Stimulated activated CD4-positive, alpha-beta T cell treated with anti-CD3 and anti-CD28 coated beads, Interleukin-15, amount 100 ng/mL, for 48 hours (primary cell): ENCODE results near the gene ZNF518A.
"Not testable (repeated sequence)": the region's sequence is repeated elsewhere in the genome, so short reads cannot be mapped to it uniquely, and the experiment has no call there.

ENCODE experiments used
- DNase-seq, 2 donors: peaks; one replicate each; pipeline ENCODE4 v3.0.0-alpha.2; 2020; ENCODE audit warnings: low read depth in 2 of 2

The ZNF518A gene

DNA sequence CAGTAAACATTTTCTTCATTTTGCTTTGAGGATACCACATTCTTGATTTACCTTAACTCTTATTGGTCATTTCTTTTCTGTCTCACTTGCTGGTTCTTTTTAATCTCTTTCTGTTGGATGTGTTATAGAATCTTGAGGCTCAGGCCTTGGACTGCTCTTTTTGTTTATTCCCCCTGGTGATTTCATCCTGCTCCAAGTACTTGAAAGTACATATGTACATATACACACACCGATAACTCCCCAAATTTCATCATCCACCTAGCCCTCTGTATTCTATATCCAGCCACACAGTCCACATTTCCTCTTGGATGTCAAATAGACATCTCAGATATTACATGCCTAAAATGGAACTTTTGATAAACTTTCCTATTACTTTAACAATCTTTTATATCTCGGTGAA lies 7.5 kb downstream of the ZNF518A start:
- no peak for DNase-seq

GRCh38 chr10:96138102-96138501 lies 8.0 kb downstream of the ZNF518A start:
- DNase-seq = no peak

- DNase-seq = no peak
These were observed 22.3 kb downstream of the ZNF518A start for GRCh38 chr10:96152437-96152836.

DNA sequence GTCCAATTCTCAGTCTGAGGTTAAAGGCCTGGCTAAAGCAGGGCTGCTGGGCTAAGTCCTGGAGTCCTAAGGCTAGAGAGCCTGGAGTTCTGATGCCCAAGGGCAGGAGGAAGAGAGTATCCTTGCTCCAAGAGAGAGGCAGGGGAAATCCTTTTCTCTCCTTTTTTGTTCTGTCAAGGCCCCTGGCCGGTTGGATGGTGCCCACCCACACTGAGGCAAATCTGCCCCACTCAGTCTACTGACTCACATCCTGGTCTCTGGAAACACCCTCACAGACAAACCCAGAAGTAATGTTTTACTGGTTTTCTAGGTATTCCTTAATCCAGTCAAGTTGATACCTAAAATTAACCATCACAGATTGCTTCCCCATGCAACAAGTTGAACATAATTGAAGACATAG lies 23.0 kb downstream of the ZNF518A start:
- no peak for DNase-seq

GRCh38 chr10:96165726-96166125 lies 35.6 kb downstream of the ZNF518A start:
- DNase-seq = no peak

GRCh38 chr10:96168546-96168945 lies 38.4 kb downstream of the ZNF518A start:
- no peak for DNase-seq

DNA sequence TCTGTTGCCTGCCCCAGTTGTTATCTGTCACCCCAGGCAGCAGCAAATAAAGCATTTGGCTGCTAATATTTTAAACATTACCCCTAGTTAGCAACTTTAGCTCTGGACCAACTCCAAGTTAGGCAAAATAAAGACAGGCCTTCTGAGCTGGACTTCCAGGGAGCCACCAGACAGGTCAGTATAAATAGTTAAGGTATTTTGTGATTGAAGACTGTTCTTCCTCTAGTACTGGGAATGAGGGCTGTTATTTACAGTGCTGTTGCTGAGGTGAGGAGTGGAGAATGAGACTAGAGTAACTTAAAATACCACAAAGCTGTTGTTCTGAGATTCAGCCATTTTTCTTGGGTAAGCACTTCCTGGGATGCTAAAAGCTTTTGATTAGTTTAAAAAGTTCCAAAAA lies 40.1 kb downstream of the ZNF518A start:
- no peak for DNase-seq

DNA sequence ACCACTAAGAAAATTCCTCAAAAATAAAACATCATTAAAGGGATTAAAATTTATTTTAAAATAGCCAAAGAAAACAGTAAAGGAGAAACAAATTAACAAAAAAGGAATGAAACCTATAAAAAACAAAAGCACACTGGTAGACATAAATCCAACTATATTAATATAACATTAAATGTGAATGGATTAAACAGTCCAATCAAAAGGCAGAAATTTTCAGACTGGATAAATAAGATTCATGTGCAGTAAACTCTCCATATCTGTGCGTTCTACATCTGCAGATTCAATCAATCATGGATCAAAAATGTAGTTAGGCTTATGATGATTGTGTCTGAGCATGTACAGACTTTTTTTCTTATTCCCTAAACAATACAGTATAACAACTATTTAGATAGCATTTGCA lies 42.6 kb downstream of the ZNF518A start:
- DNase-seq = no peak

DNA sequence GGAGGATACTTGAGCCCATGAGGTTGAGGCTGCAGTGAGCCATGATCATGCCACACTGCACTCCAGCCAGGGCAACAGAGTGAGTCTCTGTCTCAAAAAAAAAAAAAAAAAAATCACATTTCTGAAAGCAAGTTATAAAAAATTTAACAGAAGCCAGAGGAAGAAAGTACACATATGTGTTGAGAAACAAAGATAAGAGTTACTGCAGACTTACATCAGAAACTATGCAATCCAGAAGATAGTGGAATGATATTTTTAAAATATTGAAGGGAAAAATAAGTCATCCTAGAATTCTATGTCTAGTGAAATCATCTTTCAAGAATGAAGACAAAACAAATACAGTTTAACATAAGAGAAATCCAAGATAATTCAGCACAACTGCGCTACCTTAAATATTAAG lies 46.9 kb downstream of the ZNF518A start:
- DNase-seq = no peak

GRCh38 chr10:96188421-96188820 lies 58.3 kb downstream of the ZNF518A start:
- no peak for DNase-seq

GRCh38 chr10:96188916-96189315 lies 58.8 kb downstream of the ZNF518A start:
- no peak for DNase-seq

GRCh38 chr10:96189505-96189904 lies 59.4 kb downstream of the ZNF518A start:
- not testable (repeated sequence) for DNase-seq

- DNase-seq = no peak
These were observed 71.4 kb downstream of the ZNF518A start for GRCh38 chr10:96201525-96201924.

DNA sequence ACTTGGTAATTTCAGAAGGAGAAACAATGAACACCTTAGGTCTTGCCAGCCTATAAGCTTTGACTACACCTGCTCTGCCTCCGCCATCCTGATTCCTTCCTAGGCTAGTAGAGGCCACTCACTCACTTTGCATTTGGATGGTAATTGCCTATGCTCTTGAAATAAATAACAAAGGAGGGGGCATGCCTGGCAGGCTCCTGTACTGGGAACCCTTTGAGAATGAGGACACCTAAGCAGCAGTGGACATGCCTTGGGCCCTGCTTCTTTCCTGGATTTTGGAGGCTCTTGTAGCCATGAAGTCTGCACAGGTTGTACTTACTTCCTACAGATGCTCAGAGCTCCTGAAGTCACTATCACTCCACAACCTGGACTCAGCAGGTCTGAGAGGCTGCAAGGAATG lies 75.5 kb downstream of the ZNF518A start:
- DNase-seq = no peak

GRCh38 chr10:96208271-96208670 lies 78.2 kb downstream of the ZNF518A start:
- DNase-seq = no peak

GRCh38 chr10:96208946-96209345 lies 78.8 kb downstream of the ZNF518A start:
- DNase-seq = no peak

- DNase-seq = no peak
These were observed 81.7 kb downstream of the ZNF518A start for GRCh38 chr10:96211764-96212163.

DNA sequence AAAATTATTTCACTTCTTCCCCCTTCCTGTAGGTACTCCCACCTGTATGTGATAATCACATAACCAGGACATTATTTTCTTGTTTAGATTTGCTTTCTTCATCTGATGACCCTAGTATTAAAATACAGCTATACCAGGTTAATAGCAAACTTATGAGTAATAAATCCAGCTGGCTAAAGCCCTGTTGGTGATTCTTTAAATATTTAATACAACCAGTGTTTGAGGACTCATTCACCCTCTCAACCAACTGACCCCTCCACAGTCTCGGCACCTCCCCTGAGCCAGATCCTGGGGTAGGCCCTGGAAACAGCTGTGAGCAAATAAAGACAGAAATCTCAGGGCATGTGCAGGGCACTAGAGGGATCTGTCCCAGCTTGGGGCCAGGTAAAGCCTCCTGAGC lies 82.8 kb downstream of the ZNF518A start:
- no peak for DNase-seq
